WI38 (cell line): ENCODE measurements around the gene ZBTB22.
A peak's percentile ranks its signal among the peaks of the same experiment; 100 is the strongest.

Source experiments
- H3K4me3 ChIP-seq: 2 replicates; pipeline ENCODE4 v1.5.1; 2011; ENCODE audit warnings: low read depth, mild to moderate bottlenecking, control low read depth, low read length
- CTCF ChIP-seq: IDR thresholded peaks from 2 replicates; pipeline ENCODE4 v1.5.1; 2012; ENCODE audit warnings: low read depth, mild to moderate bottlenecking, control low read depth, low read length

ZBTB22 gene

GRCh38 chr6:33314515-33314942 lies 3.0 kb downstream of the ZBTB22 start:
- TF ChIP-seq CTCF, result no peak
- peak overlapping the region; percentile 87 for H3K4me3 ChIP-seq

- TF ChIP-seq CTCF, result no peak
- peak within 1 kb of the TSS; percentile 87 for H3K4me3 ChIP-seq
These were observed 3.6 kb downstream of the ZBTB22 start, which contains the start of gene TAPBP for GRCh38 chr6:33313709-33314514. Gene TAPBP (minus strand): TSS chr6:33314078. CDS start chr6:33314041, 37 bp downstream.

GRCh38 chr6:33313105-33313708 lies 4.3 kb downstream of the ZBTB22 start:
- peak overlapping the region; percentile 87 for H3K4me3 ChIP-seq
- TF ChIP-seq CTCF, result no peak

GRCh38 chr6:33312361-33313104 lies 5.0 kb downstream of the ZBTB22 start:
- H3K4me3 ChIP-seq, result peak overlapping the region; percentile 87

GRCh38 chr6:33306356-33306755 lies 11.2 kb downstream of the ZBTB22 start:
- H3K4me3 ChIP-seq, result no peak overlapping the region
- no peak for TF ChIP-seq CTCF

More at GRCh38 chr6:33312361-33313104, 5.0 kb downstream of the ZBTB22 start:
- no peak for TF ChIP-seq CTCF

GRCh38 chr6:33305052-33305451 lies 12.5 kb downstream of the ZBTB22 start:
- no peak for TF ChIP-seq CTCF

More at GRCh38 chr6:33305052-33305451, 12.5 kb downstream of the ZBTB22 start:
- H3K4me3 ChIP-seq, result no peak overlapping the region
